Uterus (tissue), 4 donors: Measurements from ENCODE around the gene ARL4D. TPM values are rescaled to one million over a fixed set of nuclear protein-coding genes. Genes with fewer than 3 reads are reported as not detected.
A peak's percentile ranks its signal among the peaks of the same experiment; 100 is the strongest.

ENCODE experiments used
- DNase-seq, 2 donors: peaks; one replicate each; pipeline ENCODE4 v3.0.0-alpha.2; 2019 to 2020
- H3K27ac ChIP-seq, 2 donors: fragments of 200-600 bp; sonication (generic); 1 replicate in 1 of 2; 2 replicates in 1 of 2; pipeline ENCODE4 v1.5.1; 2016 to 2018
- H3K27me3 ChIP-seq, 2 donors: fragments of 200-600 bp; sonication (generic); one replicate each; pipeline ENCODE4 v1.5.1; 2018 to 2019; ENCODE audit warnings: control low read depth in 1 of 2
- H3K36me3 ChIP-seq, 2 donors: fragments of 200-600 bp; sonication (generic); one replicate each; pipeline ENCODE4 v1.5.1; 2019; ENCODE audit warnings: control low read depth in 1 of 2
- H3K4me1 ChIP-seq, 2 donors: fragments of 200-600 bp; sonication (generic); one replicate each; pipeline ENCODE4 v1.5.1; 2018 to 2019; ENCODE audit warnings: control low read depth in 1 of 2
- H3K4me3 ChIP-seq, 2 donors: fragments of 200-600 bp; sonication (generic); 1 replicate in 1 of 2; 2 replicates in 1 of 2; pipeline ENCODE4 v1.5.1; 2018 to 2019; ENCODE audit warnings: mild to moderate bottlenecking in 1 of 2
- H3K9me3 ChIP-seq, 2 donors: fragments of 200-600 bp; sonication (generic); one replicate each; pipeline ENCODE4 v1.5.1; 2019; ENCODE audit warnings: control low read depth in 1 of 2
- CTCF ChIP-seq, 4 experiments: fragments of 200-600 bp in 2 of 4; fragments of 450-650 bp in 2 of 4; sonication (generic) in 2 of 4; IDR thresholded peaks; one replicate each; pipeline ENCODE4 v1.5.1; 2016 to 2019; ENCODE audit warnings: antibody characterized with exemption in 4 of 4, mild to moderate bottlenecking in 2 of 4, moderate library complexity in 1 of 4
- POLR2A ChIP-seq, 2 donors: fragments of 450-650 bp; IDR thresholded peaks; one replicate each; pipeline ENCODE4 v1.6.1; 2016; ENCODE audit warnings: antibody characterized with exemption in 2 of 2, mild to moderate bottlenecking in 1 of 2, moderate library complexity in 1 of 2
- intact Hi-C: fragments of 100-400 bp; cut with DNase I; formaldehyde crosslinking; loops from one replicate; pipeline ENCODE4 v1.15.1; 2023; ENCODE audit warnings: low total_unique reads
- total RNA-seq, 4 donors: library from RNA; depleted of rRNA in 3 of 4; stranded (reverse); fragments of >200 nt in 3 of 4; gene quantifications; one replicate each; pipeline versions ENCODE4 v1.1.0 to v1.2.4, GENCODE V29; 2014 to 2023
- donor health status: DM: yes; HTN: yes; CAD: no.

The ARL4D gene
- total RNA-seq, 4 donors from 2014 or later = 19.1 to 33.2 (median 25.7) TPM

- no peaks in the 10 kb centered on the region for H3K27me3 ChIP-seq
- peak overlapping the region; percentile 27 to 89 for H3K27ac ChIP-seq
- no peak for TF ChIP-seq POLR2A (IDR thresholded peaks at IDR 0.05)
- TF ChIP-seq CTCF (IDR thresholded peaks at IDR 0.05) = no peak
- DNase-seq = no peak
- peaks cover 0 to 5% of the 10 kb centered on the region in 2 donors for H3K4me1 ChIP-seq
- H3K36me3 ChIP-seq = no peaks in the 10 kb centered on the region
- intact Hi-C loops = no loop called here
- no peaks in the 10 kb centered on the region for H3K9me3 ChIP-seq
- no peak overlapping the region for H3K4me3 ChIP-seq
Observed at GRCh38 chr17:43402567-43402966, 3.8 kb downstream of the ARL4D start.

GRCh38 chr17:43403846-43404245 is 5.1 kb downstream of the ARL4D start:
- Histone ChIP-seq H3K27ac (peak overlapping the region in 1 of 2 donors; percentile 48), H3K4me1 (peaks cover 0 to 5% of the 10 kb centered on the region in 2 donors), H3K36me3 (no peaks in the 10 kb centered on the region), H3K4me3 (no peak overlapping the region), H3K27me3 (no peaks in the 10 kb centered on the region), H3K9me3 (no peaks in the 10 kb centered on the region)
- intact Hi-C loops = no loop called here
- TF ChIP-seq CTCF (IDR thresholded peaks at IDR 0.05) (no peak), POLR2A (IDR thresholded peaks at IDR 0.05) (no peak)
- no peak for DNase-seq

- no peak overlapping the region for H3K27ac ChIP-seq
- DNase-seq = no peak
- intact Hi-C loops = no loop called here
Observed at GRCh38 chr17:43405861-43406260, 7.1 kb downstream of the ARL4D start.

GRCh38 chr17:43406676-43407645 is 8.2 kb downstream of the ARL4D start:
- no peak for DNase-seq
- peak overlapping the region; percentile 62 to 71 for H3K27ac ChIP-seq
- H3K27me3 ChIP-seq = no peaks in the 10 kb centered on the region
- TF ChIP-seq POLR2A (IDR thresholded peaks at IDR 0.05) = no peak
- TF ChIP-seq CTCF (IDR thresholded peaks at IDR 0.05) = no peak
- H3K4me3 ChIP-seq = peak overlapping the region in 1 of 2 donors; percentile 8
- intact Hi-C loops = no loop called here
- peaks cover 0 to 9% of the 10 kb centered on the region in 2 donors for H3K4me1 ChIP-seq
- no peaks in the 10 kb centered on the region for H3K36me3 ChIP-seq
- H3K9me3 ChIP-seq = no peaks in the 10 kb centered on the region

More at GRCh38 chr17:43405861-43406260, 7.1 kb downstream of the ARL4D start:
- no peaks in the 10 kb centered on the region for H3K36me3 ChIP-seq
- H3K4me1 ChIP-seq = peaks cover 0 to 5% of the 10 kb centered on the region in 2 donors
- H3K27me3 ChIP-seq = no peaks in the 10 kb centered on the region
- no peak for TF ChIP-seq POLR2A (IDR thresholded peaks at IDR 0.05)
- no peak for TF ChIP-seq CTCF (IDR thresholded peaks at IDR 0.05)
- H3K4me3 ChIP-seq = no peak overlapping the region
- no peaks in the 10 kb centered on the region for H3K9me3 ChIP-seq

GRCh38 chr17:43409131-43409530 is 10.3 kb downstream of the ARL4D start:
- H3K4me3 ChIP-seq = no peak overlapping the region
- H3K36me3 ChIP-seq = no peaks in the 10 kb centered on the region
- H3K27me3 ChIP-seq = no peaks in the 10 kb centered on the region
- intact Hi-C loops = no loop called here
- no peaks in the 10 kb centered on the region for H3K9me3 ChIP-seq
- peaks cover 0 to 11% of the 10 kb centered on the region in 2 donors for H3K4me1 ChIP-seq
- TF ChIP-seq POLR2A (IDR thresholded peaks at IDR 0.05) (no peak), CTCF (IDR thresholded peaks at IDR 0.05) (no peak)
- H3K27ac ChIP-seq = peak overlapping the region in 1 of 2 donors; percentile 53
- DNase-seq = no peak
